Fibroblast of lung (primary cell): ENCODE data around the gene HIVEP3.
A peak's percentile ranks its signal among the peaks of the same experiment; 100 is the strongest.

Experiments
- CTCF ChIP-seq, 2 donors: IDR thresholded peaks in 1 of 2; conservative IDR thresholded peaks in 1 of 2; 1 replicate in 1 of 2; 2 replicates in 1 of 2; pipeline ENCODE4 v1.5.1; 2011 to 2012; ENCODE audit warnings: low read length in 2 of 2, control low read depth in 1 of 2, inconsistent platforms in 1 of 2, low read depth in 1 of 2, mild to moderate bottlenecking in 1 of 2
- EZH2 ChIP-seq: IDR thresholded peaks from 2 replicates; pipeline ENCODE4 v1.5.1; 2012; ENCODE audit warnings: low read length, control low read depth, mild to moderate bottlenecking; ENCODE audit errors: missing control alignments

GRCh38 chr1:41891199-41891896, 27.4 kb downstream of the HIVEP3 start:
- peak; percentile 11 to 28 for TF ChIP-seq CTCF (conservative IDR thresholded peaks at IDR 0.05 in 1 of 2, IDR thresholded peaks at IDR 0.05 in 1 of 2; ENCODE audit: low read depth in 1 of 2, low read length in 2 of 2)
- no peak for TF ChIP-seq EZH2
